Cardiac fibroblast (primary cell): ENCODE data around the gene PRKRIP1.
"Not testable (repeated sequence)": the region's sequence is repeated elsewhere in the genome, so short reads cannot be mapped to it uniquely, and the experiment has no call there.

ENCODE experiments used
- DNase-seq, 2 donors: peaks; one replicate each; pipeline versions ENCODE4 v3.0.0 to v3.0.0-alpha.2; 2010; ENCODE audit warnings: low read depth in 2 of 2
- H3K4me3 ChIP-seq, 2 donors: replicated peaks in 1 of 2; 1 replicate in 1 of 2; 2 replicates in 1 of 2; pipeline ENCODE4 v1.5.1; 2011; ENCODE audit warnings: low read depth in 2 of 2, low read length in 2 of 2, mild to moderate bottlenecking in 2 of 2, moderate library complexity in 1 of 2
- TF ChIP-seq, protein P1 (sequence below): IDR thresholded peaks from one replicate; pipeline ENCODE4 v1.5.1; 2011; ENCODE audit warnings: low read depth, mild to moderate bottlenecking, low read length, inconsistent platforms

The PRKRIP1 gene

DNA sequence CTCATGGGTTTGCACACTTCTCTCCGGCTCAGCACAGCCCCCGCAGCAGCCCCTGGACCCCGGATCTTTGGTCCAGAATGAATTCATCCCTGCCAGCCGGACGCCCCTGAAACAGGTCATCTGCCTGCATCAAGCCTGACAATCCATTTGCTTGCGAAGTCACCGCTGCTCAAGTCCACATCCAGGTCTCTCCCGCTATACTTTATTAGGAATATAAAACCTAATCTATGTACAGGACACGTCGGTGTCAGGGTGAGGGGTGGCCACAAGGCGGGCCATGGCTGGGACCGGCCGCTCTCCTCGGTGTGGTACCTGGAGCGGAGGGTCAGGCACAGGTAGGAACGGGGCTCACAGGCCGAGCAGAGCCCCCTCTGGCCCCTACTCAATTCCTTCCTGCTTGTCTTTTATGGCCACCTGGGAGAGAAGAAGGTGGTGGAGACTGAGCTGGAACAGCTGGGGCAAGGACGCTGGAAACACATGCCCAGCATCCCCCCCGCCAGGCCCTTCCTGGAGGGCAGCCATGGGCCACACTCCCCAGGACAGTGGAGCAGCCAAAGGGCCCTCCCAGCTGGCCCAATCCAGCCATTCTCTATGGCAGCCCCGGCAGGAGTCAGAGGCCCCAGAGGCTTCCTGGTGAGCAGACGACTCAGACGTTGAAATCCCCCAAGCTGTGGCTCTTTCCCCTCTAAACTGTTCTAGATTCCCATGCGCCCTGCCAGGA lies 77.3 kb downstream of the PRKRIP1 start:
- DNase-seq = no peak
- TF ChIP-seq, protein P1, sequence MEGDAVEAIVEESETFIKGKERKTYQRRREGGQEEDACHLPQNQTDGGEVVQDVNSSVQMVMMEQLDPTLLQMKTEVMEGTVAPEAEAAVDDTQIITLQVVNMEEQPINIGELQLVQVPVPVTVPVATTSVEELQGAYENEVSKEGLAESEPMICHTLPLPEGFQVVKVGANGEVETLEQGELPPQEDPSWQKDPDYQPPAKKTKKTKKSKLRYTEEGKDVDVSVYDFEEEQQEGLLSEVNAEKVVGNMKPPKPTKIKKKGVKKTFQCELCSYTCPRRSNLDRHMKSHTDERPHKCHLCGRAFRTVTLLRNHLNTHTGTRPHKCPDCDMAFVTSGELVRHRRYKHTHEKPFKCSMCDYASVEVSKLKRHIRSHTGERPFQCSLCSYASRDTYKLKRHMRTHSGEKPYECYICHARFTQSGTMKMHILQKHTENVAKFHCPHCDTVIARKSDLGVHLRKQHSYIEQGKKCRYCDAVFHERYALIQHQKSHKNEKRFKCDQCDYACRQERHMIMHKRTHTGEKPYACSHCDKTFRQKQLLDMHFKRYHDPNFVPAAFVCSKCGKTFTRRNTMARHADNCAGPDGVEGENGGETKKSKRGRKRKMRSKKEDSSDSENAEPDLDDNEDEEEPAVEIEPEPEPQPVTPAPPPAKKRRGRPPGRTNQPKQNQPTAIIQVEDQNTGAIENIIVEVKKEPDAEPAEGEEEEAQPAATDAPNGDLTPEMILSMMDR = no peak
- H3K4me3 ChIP-seq = no peak overlapping the region

DNA sequence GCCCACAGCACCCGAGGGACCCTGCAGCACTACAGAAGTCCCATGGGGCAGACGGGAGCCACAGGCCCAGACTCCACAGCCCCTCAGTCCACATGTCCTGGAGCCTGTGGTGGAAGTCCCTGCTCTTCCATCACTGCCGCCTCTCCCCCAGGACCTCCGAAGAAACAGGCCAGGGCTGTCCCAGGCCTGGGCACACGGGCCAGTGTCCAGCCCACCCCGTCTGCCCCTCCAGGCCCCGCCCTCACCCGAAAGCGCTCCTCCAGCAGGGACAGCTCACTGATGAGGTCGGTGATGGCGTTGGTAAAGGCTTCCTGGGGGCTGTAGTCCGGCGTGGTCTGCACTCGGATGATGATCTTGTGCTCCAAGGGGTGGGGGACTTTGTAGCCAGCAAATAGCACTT lies 78.0 kb downstream of the PRKRIP1 start:
- H3K4me3 ChIP-seq, DNase-seq: not testable (repeated sequence)

DNA sequence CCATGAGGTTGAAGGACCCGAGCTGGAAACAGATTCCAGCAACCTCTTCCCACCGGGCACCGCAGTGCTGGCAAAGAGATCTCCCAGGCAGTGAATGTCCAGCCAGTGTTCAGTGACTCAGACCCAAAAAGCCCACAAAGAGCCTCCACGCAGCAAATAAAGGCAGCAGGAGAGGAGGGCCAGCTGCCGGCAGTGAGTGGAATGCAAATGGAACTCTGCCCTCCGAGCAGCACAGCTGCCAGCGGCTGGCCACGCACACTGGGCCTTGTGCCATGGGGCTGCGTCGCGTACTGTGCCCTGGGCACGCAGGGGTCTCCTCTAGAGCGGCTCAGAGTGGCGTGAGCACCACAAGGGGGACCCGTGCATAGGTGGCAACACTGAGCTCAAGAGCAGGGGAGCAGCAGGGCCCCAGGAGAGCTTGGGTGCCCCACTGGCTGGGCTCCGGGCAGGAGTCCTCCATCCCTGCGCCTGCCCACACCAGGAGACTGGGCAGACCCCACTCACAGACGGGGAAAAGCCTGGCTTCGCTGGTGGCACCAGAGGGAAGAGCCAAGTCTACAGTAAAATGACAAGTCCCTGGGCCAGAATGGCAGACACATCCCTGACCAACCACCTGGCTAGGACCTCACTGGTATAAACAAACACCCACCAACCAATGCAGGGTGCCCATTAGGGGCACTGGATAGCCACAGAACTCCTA lies 78.7 kb downstream of the PRKRIP1 start:
- DNase-seq, H3K4me3 ChIP-seq: not testable (repeated sequence)
